ENCODE measurements around the gene PEX1.
"Not testable (repeated sequence)": the region's sequence is repeated elsewhere in the genome, so short reads cannot be mapped to it uniquely, and the experiment has no call there.

PEX1 gene

GRCh38 chr7:92528188-92528957, at the start of gene PEX1, which contains the start of gene RBM48:
TSS of gene PEX1 (minus strand) at chr7:92528520. CDS start at chr7:92528435, 85 bp downstream.
TSS of gene RBM48 (plus strand) at chr7:92528795. CDS start at chr7:92528814, 19 bp downstream.
- peak; percentile 96 for FAIRE-seq

- FAIRE-seq: no peak
Measured at GRCh38 chr7:92576296-92576695, 48.0 kb upstream of the PEX1 start.

- FAIRE-seq: no peak
Measured at GRCh38 chr7:92569137-92569536, 40.8 kb upstream of the PEX1 start.

DNA sequence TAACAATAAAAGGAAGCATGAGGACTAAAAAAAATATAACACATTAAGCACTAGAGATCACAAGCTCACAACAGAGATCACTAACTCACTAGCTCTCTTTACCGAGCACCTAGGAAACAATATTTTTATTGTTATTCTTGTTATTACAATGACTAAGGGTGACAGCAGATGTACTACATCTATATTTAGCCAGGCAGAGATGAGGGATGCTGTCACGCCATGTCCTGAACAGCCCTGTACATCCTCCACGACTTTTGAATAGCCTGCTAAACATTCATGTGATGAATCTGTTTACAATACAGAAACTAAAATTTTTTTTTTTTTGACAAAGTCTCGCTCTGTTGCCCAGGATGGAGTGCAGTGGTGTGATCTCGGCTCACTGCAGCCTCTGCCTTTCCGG, 39.1 kb upstream of the PEX1 start:
- FAIRE-seq: no peak

GRCh38 chr7:92563345-92563744, 35.0 kb upstream of the PEX1 start:
- FAIRE-seq: no peak

GRCh38 chr7:92560602-92561001, 32.3 kb upstream of the PEX1 start:
- FAIRE-seq: no peak

- FAIRE-seq: no peak
Measured at GRCh38 chr7:92557808-92558362, 29.6 kb upstream of the PEX1 start.

DNA sequence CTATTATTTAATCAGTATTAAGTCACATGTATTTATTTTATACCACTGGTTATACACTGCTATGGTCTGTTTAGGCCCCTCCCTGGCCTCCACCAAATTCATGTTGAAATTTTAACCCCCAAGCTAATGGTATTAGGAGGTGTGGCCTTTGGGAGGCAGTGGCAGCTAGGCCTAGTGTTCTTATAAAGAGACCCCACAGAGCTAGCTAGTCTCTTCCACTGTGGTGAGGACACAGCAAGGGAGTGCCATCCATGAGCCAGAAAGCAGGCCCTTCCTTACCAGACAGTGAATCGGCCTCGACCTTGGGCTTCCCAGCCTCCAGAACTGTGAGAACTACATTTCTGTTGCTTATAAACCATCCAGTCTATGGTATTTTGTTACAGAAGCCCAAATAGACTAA, 28.9 kb upstream of the PEX1 start:
- FAIRE-seq: no peak

GRCh38 chr7:92550194-92550593, 21.9 kb upstream of the PEX1 start:
- FAIRE-seq: no peak

GRCh38 chr7:92547579-92547978, 19.3 kb upstream of the PEX1 start:
- FAIRE-seq: no peak

DNA sequence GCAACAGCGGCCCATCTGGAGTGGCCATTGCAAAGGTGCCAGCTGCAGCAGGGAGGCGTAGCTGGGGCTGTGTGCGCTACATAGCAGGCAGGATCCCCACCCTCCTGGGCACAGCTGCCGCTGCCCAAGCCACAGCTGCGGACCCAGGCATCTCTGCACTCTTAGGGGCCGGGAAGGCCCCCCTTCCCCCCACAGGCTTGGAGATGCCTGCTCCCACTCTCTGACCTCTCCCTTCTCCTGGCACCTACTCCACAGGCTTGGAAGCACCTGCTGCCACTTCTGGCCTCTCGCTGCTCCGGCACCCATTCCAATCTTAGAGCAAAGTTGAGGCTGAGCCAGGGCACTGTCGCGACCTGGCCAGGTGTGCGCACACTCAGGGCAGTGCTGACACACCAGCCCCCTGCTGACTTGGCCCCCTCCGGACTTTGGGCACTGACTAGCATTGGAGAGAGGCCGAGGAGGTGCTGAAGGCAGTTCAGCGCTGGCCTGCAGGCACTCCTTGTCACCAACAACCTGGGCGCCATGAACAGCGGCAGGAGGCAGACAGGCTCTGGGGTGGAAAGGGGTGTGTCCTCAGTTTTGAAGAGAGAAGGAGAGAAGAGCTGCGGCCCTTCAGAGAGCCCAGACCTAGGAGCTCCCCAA, 18.7 kb upstream of the PEX1 start:
- no peak for FAIRE-seq

DNA sequence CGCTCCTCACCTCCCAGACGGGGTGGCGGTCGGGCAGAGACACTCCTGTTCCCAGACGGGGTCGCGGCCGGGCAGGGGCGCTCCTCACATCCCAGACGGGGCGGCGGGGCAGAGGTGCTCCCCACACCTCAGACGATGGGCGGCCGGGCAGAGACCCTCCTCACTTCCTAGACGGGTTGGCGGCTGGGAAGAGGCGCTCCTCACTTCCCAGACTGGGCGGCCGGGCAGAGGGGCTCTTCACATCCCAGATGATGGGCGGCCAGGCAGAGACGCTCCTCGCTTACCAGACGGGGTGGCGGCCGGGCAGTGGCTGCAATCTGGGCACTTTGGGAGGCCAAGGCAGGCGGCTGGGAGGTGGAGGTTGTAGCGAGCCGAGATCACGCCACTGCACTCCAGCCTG, 16.8 kb upstream of the PEX1 start:
- FAIRE-seq: not testable (repeated sequence)

- not testable (repeated sequence) for FAIRE-seq
Measured at GRCh38 chr7:92543542-92543941, 15.2 kb upstream of the PEX1 start.

- FAIRE-seq: no peak
Measured at GRCh38 chr7:92534572-92534971, 6.3 kb upstream of the PEX1 start.

- no peak for FAIRE-seq
Measured at GRCh38 chr7:92528958-92529264, 591 bp upstream of the PEX1 start.

DNA sequence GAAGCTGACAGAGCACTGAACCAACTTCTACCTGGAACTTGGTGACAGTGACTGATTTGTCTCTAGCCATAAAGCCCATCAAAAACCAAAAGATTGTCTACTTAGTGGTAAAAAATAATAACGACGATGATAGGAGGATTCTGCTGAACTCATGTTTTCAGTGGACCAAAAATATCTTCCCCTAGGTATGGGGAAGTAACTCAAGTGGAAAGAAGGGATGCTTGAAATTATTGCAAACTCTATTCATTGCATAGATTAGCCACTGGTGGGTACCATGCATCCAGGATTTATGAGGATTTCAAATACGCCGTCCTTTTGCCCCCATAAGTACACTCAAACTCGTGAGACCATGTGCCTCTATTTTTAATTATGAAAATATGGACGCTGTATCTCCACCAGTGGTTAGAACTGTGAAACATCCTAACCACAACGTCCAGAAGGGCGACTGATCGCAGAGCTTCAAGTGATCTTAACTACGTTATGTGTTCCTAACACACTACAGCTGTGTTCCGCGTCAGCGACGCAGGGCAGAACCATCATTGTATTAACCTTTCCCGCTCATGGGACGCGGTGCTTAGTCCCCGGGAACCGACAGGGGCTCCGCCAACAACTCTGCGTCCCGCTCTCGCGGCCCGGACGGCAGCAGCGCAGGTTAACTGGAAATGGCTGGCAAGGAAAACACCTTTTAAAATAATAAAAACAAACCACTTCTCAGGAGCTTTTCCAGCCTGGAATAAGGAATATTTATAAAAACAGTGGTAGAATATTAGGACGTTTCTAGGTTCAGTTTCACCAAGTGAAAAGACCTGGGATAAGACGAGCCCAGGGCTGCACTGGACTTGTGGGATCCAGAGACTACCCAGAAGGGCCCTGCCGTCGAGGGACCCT, 776 bp downstream of the PEX1 start:
- FAIRE-seq: no peak

GRCh38 chr7:92523110-92523509, 5.2 kb downstream of the PEX1 start:
- FAIRE-seq: no peak

GRCh38 chr7:92520024-92520423, 8.3 kb downstream of the PEX1 start:
- no peak for FAIRE-seq

- no peak for FAIRE-seq
Measured at GRCh38 chr7:92517631-92518030, 10.7 kb downstream of the PEX1 start.

DNA sequence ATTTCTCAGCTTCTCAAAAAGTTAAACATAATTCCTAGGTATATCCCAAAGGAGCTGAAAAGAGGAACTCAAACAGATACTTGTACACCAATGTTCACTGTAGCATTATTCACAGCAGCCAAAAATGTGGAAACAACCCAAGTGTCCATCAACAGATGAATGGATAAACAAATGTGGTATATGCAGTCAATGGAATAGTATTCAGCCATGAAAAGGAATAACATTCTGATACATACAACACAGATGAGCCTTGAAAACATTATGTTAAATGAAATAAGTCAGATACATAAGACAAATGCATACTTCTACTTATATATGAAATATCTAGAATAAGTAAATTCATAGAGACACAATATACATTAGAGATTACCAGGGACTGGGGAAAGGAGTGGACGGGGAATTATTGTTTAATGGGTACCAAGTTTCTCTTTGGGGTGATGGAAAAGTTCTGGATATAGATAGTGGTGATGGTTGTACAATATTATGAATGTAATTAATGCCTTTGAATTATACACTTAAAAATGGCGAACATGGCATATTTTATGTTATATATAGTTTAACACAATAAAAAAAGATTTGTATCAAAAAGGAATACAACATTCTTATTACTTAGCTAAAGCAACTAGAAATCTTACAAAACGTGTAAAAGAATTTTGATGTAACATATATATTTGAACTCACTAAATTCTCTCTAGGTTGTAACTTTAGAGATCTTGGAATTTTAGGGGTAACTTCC, 15.0 kb downstream of the PEX1 start:
- peak; percentile 8 for FAIRE-seq

DNA sequence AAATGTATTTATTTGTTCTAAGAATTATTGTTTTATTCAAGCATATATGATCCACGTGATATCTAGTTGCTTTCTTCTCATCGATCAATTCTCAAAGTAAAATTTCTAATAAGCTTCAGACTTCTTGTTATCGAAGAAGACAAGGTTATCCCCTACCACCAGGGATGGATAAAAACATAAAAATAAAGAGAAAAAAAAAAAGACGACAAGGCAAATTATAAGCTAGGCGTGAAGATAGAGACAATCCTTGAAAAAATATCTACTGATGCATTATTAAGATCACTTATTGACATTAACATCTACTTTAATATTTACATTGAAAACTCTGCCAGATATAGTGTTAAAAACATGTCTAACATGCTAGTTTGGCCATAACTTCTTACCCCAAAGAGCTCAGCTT, 19.4 kb downstream of the PEX1 start:
- FAIRE-seq: no peak

- FAIRE-seq: no peak
Measured at GRCh38 chr7:92506363-92506762, 22.0 kb downstream of the PEX1 start.

Data from endometrium (tissue), 2 donors.